ENCODE results near the gene ENDOV. TPM values are rescaled to one million over a fixed set of nuclear protein-coding genes. Genes with fewer than 3 reads are reported as not detected.

Gene ENDOV
- 10 to 100 TPM in 1 of 4 donors, 1 to 10 TPM in 3; 6.9 to 16.6 (median 8.1) TPM for total RNA-seq

DNA sequence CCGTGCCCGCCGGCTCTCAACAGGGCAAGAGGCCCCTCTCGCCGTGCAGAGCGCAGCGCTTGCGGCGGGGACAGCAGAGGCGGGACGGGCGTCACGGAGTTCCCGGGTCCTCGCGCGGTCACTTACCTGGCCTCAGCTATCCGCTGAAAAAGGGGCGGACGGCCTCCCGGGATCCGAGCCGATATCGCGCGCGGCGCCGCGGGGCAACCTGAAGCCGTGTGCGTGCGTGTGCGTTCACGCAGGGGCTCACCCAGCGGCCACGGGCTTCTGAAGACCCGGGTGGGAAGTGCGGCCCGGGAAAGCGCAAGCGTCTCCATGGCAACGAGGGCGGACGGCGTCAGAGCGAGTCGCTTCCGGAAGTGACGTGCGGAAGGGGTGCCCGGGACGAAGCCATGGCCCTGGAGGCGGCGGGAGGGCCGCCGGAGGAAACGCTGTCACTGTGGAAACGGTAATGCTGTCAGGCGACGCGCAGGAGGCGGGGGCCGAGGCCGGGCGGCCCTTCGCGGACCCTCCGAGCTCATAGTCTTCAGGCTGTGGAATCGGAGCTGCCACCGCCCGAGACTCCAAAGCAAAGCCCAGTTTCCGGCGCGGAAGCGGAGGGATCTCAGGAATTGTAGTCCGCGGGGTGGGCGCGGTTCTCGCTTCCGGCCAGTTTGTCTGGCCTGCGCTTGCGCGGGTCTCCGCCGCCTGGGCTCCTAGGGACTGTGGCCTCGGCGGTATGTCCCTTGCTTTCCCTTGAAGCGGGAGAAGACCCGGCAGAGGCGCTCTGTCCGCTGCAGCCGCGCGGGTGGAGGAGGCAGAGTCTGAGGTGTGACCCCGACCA lies at the start of gene ENDOV:
TSS of gene ENDOV (plus strand) at position 365 of the 823 bp plus-strand sequence. CDS start at position 393, 28 bp downstream.
- DNase-seq (ENCODE audit: low spot score): peak; percentile 78
- TF ChIP-seq, protein P1, sequence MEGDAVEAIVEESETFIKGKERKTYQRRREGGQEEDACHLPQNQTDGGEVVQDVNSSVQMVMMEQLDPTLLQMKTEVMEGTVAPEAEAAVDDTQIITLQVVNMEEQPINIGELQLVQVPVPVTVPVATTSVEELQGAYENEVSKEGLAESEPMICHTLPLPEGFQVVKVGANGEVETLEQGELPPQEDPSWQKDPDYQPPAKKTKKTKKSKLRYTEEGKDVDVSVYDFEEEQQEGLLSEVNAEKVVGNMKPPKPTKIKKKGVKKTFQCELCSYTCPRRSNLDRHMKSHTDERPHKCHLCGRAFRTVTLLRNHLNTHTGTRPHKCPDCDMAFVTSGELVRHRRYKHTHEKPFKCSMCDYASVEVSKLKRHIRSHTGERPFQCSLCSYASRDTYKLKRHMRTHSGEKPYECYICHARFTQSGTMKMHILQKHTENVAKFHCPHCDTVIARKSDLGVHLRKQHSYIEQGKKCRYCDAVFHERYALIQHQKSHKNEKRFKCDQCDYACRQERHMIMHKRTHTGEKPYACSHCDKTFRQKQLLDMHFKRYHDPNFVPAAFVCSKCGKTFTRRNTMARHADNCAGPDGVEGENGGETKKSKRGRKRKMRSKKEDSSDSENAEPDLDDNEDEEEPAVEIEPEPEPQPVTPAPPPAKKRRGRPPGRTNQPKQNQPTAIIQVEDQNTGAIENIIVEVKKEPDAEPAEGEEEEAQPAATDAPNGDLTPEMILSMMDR (IDR thresholded peaks at IDR 0.05): no peak
- ATAC-seq (ENCODE audit: low FRiP score): peak; percentile 93

DNA sequence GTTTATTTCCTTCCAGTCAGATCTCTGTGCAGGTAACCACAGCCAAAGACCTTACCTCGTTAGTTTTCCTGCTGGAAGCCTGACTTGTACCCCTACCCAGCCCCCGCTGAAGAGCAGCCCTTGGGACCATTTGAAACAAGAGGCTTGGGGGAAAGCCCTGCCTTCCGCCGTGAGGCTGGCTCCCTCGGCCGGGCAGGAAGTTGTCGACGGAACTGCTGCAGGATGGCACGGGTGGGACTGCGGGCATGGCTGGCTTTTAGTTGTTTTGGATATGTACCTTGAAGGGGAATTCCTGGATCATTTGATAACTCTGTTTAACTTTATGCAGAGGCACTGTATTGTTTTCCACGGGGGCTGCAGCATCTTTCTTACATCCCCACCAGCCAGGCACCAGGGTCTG lies 49.0 kb upstream of the ENDOV start:
- no peak for ATAC-seq (ENCODE audit: low FRiP score)
- TF ChIP-seq, protein P1 (IDR thresholded peaks at IDR 0.05): no peak
- no peak for DNase-seq (ENCODE audit: low spot score)

DNA sequence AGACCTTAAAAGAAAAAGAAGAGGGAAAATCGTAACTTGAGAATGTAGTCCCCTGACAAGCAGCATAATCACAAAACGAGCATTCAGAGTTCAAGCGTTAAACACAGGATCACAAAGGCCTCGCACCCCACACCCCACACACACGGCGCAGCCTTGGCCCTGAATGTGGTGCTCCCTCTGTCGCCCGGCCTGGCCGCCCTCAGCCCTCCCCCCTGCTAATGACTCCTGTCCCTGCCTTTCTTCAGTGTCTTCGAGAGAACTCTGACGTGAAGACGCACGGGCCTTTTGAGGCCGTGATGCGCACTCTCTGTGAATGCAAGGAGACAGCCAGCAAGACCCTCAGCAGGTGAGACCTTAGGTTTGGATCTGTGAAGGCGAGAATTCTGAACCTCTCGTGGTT lies 47.5 kb upstream of the ENDOV start:
- no peak for ATAC-seq (ENCODE audit: low FRiP score)
- no peak for DNase-seq (ENCODE audit: low spot score)
- TF ChIP-seq, protein P1 (IDR thresholded peaks at IDR 0.05): no peak

DNA sequence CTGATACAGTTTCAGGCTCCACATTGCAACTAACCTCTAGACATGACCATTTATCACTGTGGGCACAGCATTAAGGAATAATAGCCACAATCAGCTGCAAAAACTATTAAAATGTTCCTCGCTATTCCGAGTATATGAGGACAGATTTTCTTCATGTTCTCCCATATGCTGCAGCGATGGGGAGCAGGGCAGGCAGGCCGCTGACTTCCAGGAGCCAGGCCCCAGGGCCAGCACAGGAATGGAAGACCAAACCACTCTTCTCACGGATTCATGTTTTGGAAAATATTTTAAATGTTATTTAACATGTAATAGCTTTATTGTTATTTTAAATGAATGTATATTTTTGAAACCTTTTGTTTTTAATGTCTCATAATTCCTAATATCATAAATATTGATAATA lies 43.8 kb upstream of the ENDOV start:
- ATAC-seq (ENCODE audit: low FRiP score) (no peak), DNase-seq (ENCODE audit: low spot score) (no peak)
- TF ChIP-seq, protein P1 (IDR thresholded peaks at IDR 0.05): no peak

DNA sequence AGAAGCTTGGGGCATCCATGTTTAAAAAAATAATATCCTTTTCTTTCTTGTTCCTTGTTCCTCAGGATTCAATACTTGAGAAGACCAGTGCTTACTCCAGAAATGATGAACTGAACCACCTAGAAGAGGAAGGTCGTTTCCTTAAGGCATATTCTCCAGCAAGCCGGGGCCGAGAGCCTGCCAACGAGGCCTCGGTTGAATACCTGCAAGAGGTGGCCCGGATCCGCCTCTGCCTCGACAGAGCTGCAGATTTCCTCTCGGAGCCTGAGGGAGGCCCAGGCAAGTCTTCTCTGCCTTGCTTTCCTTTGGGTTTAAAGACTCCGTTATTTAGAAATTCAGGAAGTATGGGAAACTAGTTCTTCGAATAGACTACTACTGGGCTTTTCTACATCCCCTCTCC lies 42.5 kb upstream of the ENDOV start:
- DNase-seq (ENCODE audit: low spot score) (no peak), ATAC-seq (ENCODE audit: low FRiP score) (no peak)
- TF ChIP-seq, protein P1 (IDR thresholded peaks at IDR 0.05): no peak

DNA sequence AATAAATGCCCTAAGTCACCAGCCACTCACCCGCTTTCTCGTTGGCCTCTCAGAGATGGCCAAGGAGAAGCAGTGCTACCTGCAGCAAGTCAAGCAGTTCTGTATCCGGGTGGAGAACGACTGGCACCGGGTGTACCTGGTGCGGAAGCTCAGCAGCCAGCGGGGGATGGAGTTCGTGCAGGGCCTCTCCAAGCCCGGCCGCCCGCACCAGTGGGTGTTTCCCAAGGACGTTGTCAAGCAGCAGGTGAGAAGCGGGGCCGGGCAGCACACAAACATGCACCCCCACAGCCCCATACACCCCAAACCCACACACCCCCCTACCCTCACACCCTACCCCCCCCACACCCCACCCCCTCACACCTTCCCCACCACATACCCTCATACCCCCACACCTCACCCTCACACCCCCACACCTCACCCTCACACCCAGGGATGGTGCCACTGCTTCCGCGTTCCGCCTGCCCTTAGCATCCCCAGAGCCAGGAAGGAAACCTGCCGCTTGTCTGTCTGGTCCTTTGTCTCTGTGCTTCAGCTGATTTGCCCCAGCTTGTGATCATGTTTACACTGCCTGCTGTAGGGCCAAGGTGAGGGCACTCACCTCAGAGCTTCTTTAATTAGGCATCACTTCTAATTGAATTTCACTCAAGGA lies 41.9 kb upstream of the ENDOV start:
- ATAC-seq (ENCODE audit: low FRiP score): no peak
- DNase-seq (ENCODE audit: low spot score): no peak
- TF ChIP-seq, protein P1 (IDR thresholded peaks at IDR 0.05): no peak

All from omental fat pad (tissue), 4 donors.